ENCODE data around the gene SPDYC.

Gene SPDYC

GRCh38 chr11:65169164-65169641 is 830 bp upstream of the SPDYC start:
- DNase-seq (ENCODE audit: low spot score): no peak

- DNase-seq (ENCODE audit: low spot score): no peak
Observed at GRCh38 chr11:65172600-65172999, 2.6 kb downstream of the SPDYC start.

- DNase-seq (ENCODE audit: low spot score): peak; percentile 16
Observed at GRCh38 chr11:65174571-65175010, 4.6 kb downstream of the SPDYC start.

- peak; percentile 59 for DNase-seq (ENCODE audit: low spot score)
Observed at GRCh38 chr11:65180877-65181568, 11.0 kb downstream of the SPDYC start.

- DNase-seq (ENCODE audit: low spot score): peak; percentile 55
Observed at GRCh38 chr11:65181569-65182257, 11.7 kb downstream of the SPDYC start, which contains the start of gene CAPN1. Gene CAPN1 (plus strand): TSS chr11:65181928. CDS start chr11:65182702, 774 bp downstream.

- DNase-seq (ENCODE audit: low spot score): peak; percentile 72
Observed at GRCh38 chr11:65182258-65183170, 12.5 kb downstream of the SPDYC start.

- peak; percentile 18 for DNase-seq (ENCODE audit: low spot score)
Observed at GRCh38 chr11:65183201-65183891, 13.3 kb downstream of the SPDYC start.

- DNase-seq (ENCODE audit: low spot score): peak; percentile 58
Observed at GRCh38 chr11:65184146-65184545, 14.1 kb downstream of the SPDYC start.

GRCh38 chr11:65185171-65185570 is 15.1 kb downstream of the SPDYC start:
- DNase-seq (ENCODE audit: low spot score): no peak

- no peak for DNase-seq (ENCODE audit: low spot score)
Observed at GRCh38 chr11:65185869-65186341, 15.9 kb downstream of the SPDYC start.

GRCh38 chr11:65186701-65187100 is 16.7 kb downstream of the SPDYC start:
- no peak for DNase-seq (ENCODE audit: low spot score)

- no peak for DNase-seq (ENCODE audit: low spot score)
Observed at GRCh38 chr11:65187146-65187675, 17.2 kb downstream of the SPDYC start.

- no peak for DNase-seq (ENCODE audit: low spot score)
Observed at GRCh38 chr11:65187971-65188461, 18.0 kb downstream of the SPDYC start.

GRCh38 chr11:65188486-65188885 is 18.5 kb downstream of the SPDYC start:
- DNase-seq (ENCODE audit: low spot score): no peak

- no peak for DNase-seq (ENCODE audit: low spot score)
Observed at GRCh38 chr11:65189191-65189590, 19.2 kb downstream of the SPDYC start.

GRCh38 chr11:65194564-65194963 is 24.5 kb downstream of the SPDYC start:
- DNase-seq (ENCODE audit: low spot score): no peak

GRCh38 chr11:65204143-65204542 is 34.1 kb downstream of the SPDYC start:
- DNase-seq (ENCODE audit: low spot score): no peak

- peak; percentile 47 for DNase-seq (ENCODE audit: low spot score)
Observed at GRCh38 chr11:65204646-65205601, 34.9 kb downstream of the SPDYC start.

GRCh38 chr11:65205602-65205967 is 35.6 kb downstream of the SPDYC start:
- DNase-seq (ENCODE audit: low spot score): no peak

- no peak for DNase-seq (ENCODE audit: low spot score)
Observed at GRCh38 chr11:65206441-65206841, 36.4 kb downstream of the SPDYC start.

Measured in cerebellar cortex (tissue), 1 donor.